Fibroblast of lung (primary cell): ENCODE results near the gene HOXC11.

Experiments used
- EZH2 ChIP-seq: IDR thresholded peaks from 2 replicates; pipeline ENCODE4 v1.5.1; 2012; ENCODE audit warnings: low read length, control low read depth, mild to moderate bottlenecking; ENCODE audit errors: missing control alignments
- TF ChIP-seq, protein P1 (sequence below), 2 donors: IDR thresholded peaks in 1 of 2; conservative IDR thresholded peaks in 1 of 2; 1 replicate in 1 of 2; 2 replicates in 1 of 2; pipeline ENCODE4 v1.5.1; 2011 to 2012; ENCODE audit warnings: low read length in 2 of 2, control low read depth in 1 of 2, inconsistent platforms in 1 of 2, low read depth in 1 of 2, mild to moderate bottlenecking in 1 of 2

- TF ChIP-seq, protein P1, sequence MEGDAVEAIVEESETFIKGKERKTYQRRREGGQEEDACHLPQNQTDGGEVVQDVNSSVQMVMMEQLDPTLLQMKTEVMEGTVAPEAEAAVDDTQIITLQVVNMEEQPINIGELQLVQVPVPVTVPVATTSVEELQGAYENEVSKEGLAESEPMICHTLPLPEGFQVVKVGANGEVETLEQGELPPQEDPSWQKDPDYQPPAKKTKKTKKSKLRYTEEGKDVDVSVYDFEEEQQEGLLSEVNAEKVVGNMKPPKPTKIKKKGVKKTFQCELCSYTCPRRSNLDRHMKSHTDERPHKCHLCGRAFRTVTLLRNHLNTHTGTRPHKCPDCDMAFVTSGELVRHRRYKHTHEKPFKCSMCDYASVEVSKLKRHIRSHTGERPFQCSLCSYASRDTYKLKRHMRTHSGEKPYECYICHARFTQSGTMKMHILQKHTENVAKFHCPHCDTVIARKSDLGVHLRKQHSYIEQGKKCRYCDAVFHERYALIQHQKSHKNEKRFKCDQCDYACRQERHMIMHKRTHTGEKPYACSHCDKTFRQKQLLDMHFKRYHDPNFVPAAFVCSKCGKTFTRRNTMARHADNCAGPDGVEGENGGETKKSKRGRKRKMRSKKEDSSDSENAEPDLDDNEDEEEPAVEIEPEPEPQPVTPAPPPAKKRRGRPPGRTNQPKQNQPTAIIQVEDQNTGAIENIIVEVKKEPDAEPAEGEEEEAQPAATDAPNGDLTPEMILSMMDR (conservative IDR thresholded peaks at IDR 0.05 in 1 of 2, IDR thresholded peaks at IDR 0.05 in 1 of 2; ENCODE audit: low read depth in 1 of 2, low read length in 2 of 2), result no peak
- TF ChIP-seq EZH2, result no peak
These were observed 5.5 kb upstream of the HOXC11 start for GRCh38 chr12:53967421-53967925.
